Endothelial cell of umbilical vein (primary cell): ENCODE measurements around the gene APCDD1L. TPM values are rescaled to one million over a fixed set of nuclear protein-coding genes. Genes with fewer than 3 reads are reported as not detected.

ENCODE experiments used
- BruUV-seq: library from RNA; stranded (reverse); fragments of 400-500 nt; replicated peaks from 2 replicates; lab custom pipeline; 2021; lab: Mats Ljungman, UMichigan
- CTCF ChIA-PET: fragments of 300-600, 350-600 bp; sonication (Branson Sonifier 250); formaldehyde crosslinking; loops from one replicate; lab custom pipeline; 2021; ENCODE audit warnings: antibody characterized with exemption, inconsistent platforms; lab: Charles Lee
- POLR2A ChIA-PET: fragments of 300-600, 350-600 bp; sonication (Branson Sonifier 250); formaldehyde crosslinking; loops from one replicate; lab custom pipeline; 2021; ENCODE audit warnings: antibody characterized with exemption, inconsistent platforms; lab: Charles Lee
- DNase-seq: peaks from one replicate; pipeline ENCODE4 v3.0.0-alpha.2; 2011; ENCODE audit warnings: low read depth, low spot score
- FAIRE-seq: peaks from 2 replicates; lab custom pipeline; 2011; peaks lifted over from hg19 to GRCh38; lab: Jason Lieb, UNC
- H2AFZ ChIP-seq: 2 replicates; pipeline ENCODE4 v1.6.0; 2012; ENCODE audit warnings: low read depth, low read length, control low read depth, inconsistent platforms
- H3K27ac ChIP-seq: 2 replicates; pipeline ENCODE4 v1.5.1; 2011; ENCODE audit warnings: low read depth, mild to moderate bottlenecking, control low read depth, low read length, moderate library complexity; ENCODE audit not compliant: insufficient read depth
- H3K27me3 ChIP-seq, 2 experiments: 2 replicates each; pipeline versions ENCODE4 v1.6.0 to v1.6.1; 2011; ENCODE audit warnings: low read length in 2 of 2, mixed read lengths in 1 of 2; ENCODE audit not compliant: control insufficient read depth in 2 of 2, insufficient read depth in 2 of 2
- H3K36me3 ChIP-seq, 2 experiments: 2 replicates in 1 of 2; 3 replicates in 1 of 2; pipeline ENCODE4 v1.5.1; 2011; ENCODE audit warnings: low read length in 2 of 2, mild to moderate bottlenecking in 1 of 2, moderate library complexity in 1 of 2; ENCODE audit not compliant: control insufficient read depth in 2 of 2, insufficient read depth in 2 of 2; ENCODE audit errors: extremely low read depth in 1 of 2
- H3K4me1 ChIP-seq: 3 replicates; pipeline ENCODE4 v1.5.1; 2011; ENCODE audit warnings: mild to moderate bottlenecking, low read length; ENCODE audit not compliant: control insufficient read depth, insufficient read depth; ENCODE audit errors: extremely low read depth
- H3K4me2 ChIP-seq: 2 replicates; pipeline ENCODE4 v1.6.1; 2011; ENCODE audit warnings: low read length, control low read depth, mixed read lengths; ENCODE audit not compliant: insufficient read depth
- H3K4me3 ChIP-seq, 3 experiments: fragments of 200-600 bp in 1 of 3; sonication (generic), shearing (Covaris generic) in 1 of 3; replicated peaks in 1 of 3; 2 replicates each; pipeline ENCODE4 v1.5.1; 2011 to 2016; ENCODE audit warnings: control low read depth in 3 of 3, low read length in 3 of 3, mild to moderate bottlenecking in 2 of 3, inconsistent platforms in 1 of 3, low read depth in 1 of 3, moderate library complexity in 1 of 3; ENCODE audit not compliant: insufficient read depth in 1 of 3
- H3K79me2 ChIP-seq: 2 replicates; pipeline ENCODE4 v1.6.0; 2012; ENCODE audit warnings: low read length, inconsistent platforms; ENCODE audit not compliant: control insufficient read depth, insufficient read depth
- H3K9ac ChIP-seq: replicated peaks from 2 replicates; pipeline ENCODE3; 2011; ENCODE audit warnings: low read length, control low read depth; ENCODE audit not compliant: insufficient read depth; ENCODE audit errors: extremely low read depth
- H3K9me1 ChIP-seq: replicated peaks from 3 replicates; pipeline ENCODE4 v1.6.0; 2011; ENCODE audit warnings: mild to moderate bottlenecking, low read length; ENCODE audit not compliant: control insufficient read depth, insufficient read depth; ENCODE audit errors: extremely low read depth
- H3K9me3 ChIP-seq: replicated peaks from 2 replicates; pipeline ENCODE4 v1.5.1; 2012; ENCODE audit warnings: low read length, inconsistent platforms; ENCODE audit not compliant: control insufficient read depth, insufficient read depth
- H4K20me1 ChIP-seq: replicated peaks from 2 replicates; pipeline ENCODE3; 2011; ENCODE audit warnings: mild to moderate bottlenecking, low read length; ENCODE audit not compliant: control insufficient read depth, insufficient read depth; ENCODE audit errors: extremely low read depth
- EZH2 ChIP-seq: IDR thresholded peaks from 2 replicates; pipeline ENCODE4 v1.6.1; 2012; ENCODE audit warnings: borderline replicate concordance, low read depth, mild to moderate bottlenecking, moderate library complexity, low read length, inconsistent platforms; ENCODE audit not compliant: severe bottlenecking
- FOS ChIP-seq: IDR thresholded peaks from 2 replicates; pipeline ENCODE4 v1.6.1; 2011; ENCODE audit warnings: mild to moderate bottlenecking, low read length, moderate library complexity, borderline replicate concordance; ENCODE audit not compliant: insufficient read depth
- GATA2 ChIP-seq: IDR thresholded peaks from 2 replicates; pipeline ENCODE4 v1.7.0; 2011; ENCODE audit warnings: low read depth, mild to moderate bottlenecking, moderate library complexity, mixed read lengths, low read length; ENCODE audit not compliant: insufficient read length, insufficient read depth
- JUN ChIP-seq: IDR thresholded peaks from 2 replicates; pipeline ENCODE4 v1.6.1; 2011; ENCODE audit warnings: borderline replicate concordance, low read depth; ENCODE audit not compliant: insufficient read length, insufficient read depth
- MAX ChIP-seq: IDR thresholded peaks from 2 replicates; pipeline ENCODE4 v1.6.1; 2011; ENCODE audit not compliant: insufficient read depth, insufficient read length
- MYC ChIP-seq: IDR thresholded peaks from one replicate; pipeline ENCODE4 v1.6.1; 2011; ENCODE audit warnings: mild to moderate bottlenecking, low read depth, low read length
- POLR2A ChIP-seq: IDR thresholded peaks from 2 replicates; pipeline ENCODE4 v1.6.1; 2012; ENCODE audit warnings: low read depth, mild to moderate bottlenecking, control low read depth, low read length
- POLR2AphosphoS5 ChIP-seq: IDR thresholded peaks from 2 replicates; pipeline ENCODE4 v1.6.1; 2012; ENCODE audit warnings: low read depth, mild to moderate bottlenecking, control low read depth, low read length, moderate library complexity; ENCODE audit not compliant: insufficient read depth
- dilution Hi-C: fragments of 300-500 bp; cut with MboI; formaldehyde crosslinking; loops from one replicate; pipeline ENCODE4 v1.15.0; 2019; ENCODE audit warnings: low sequenced_read_pairs; ENCODE audit not compliant: extremely low pct_ligation_motif_present
- intact Hi-C: fragments of 100-400 bp; cut with micrococcal nuclease; formaldehyde crosslinking; loops from one replicate; pipeline ENCODE4 v1.10.0; 2022
- polyA plus RNA-seq, 4 experiments: library from polyadenylated mRNA; depleted of rRNA in 3 of 4; stranded (reverse) in 3 of 4; unstranded in 1 of 4; fragments of >200 nt; gene quantifications; 2 replicates each; pipeline versions ENCODE4 v1.2.1 to v1.2.3, GENCODE V29; 2011 to 2012; ENCODE audit warnings: missing spikeins in 1 of 4
- total RNA-seq: library from RNA; stranded (reverse); gene quantifications from 2 replicates; pipeline ENCODE4 v1.2.3, GENCODE V29; 2021
- TF ChIP-seq, protein P1 (sequence below), 2 donors: IDR thresholded peaks; 1 replicate in 1 of 2; 2 replicates in 1 of 2; pipeline ENCODE4 v1.5.1; 2011; ENCODE audit warnings: low read length in 2 of 2, mild to moderate bottlenecking in 2 of 2, moderate library complexity in 2 of 2, control low read depth in 1 of 2, inconsistent platforms in 1 of 2, low read depth in 1 of 2; ENCODE audit not compliant: insufficient read depth in 1 of 2; ENCODE audit errors: extremely low read depth in 1 of 2

The APCDD1L gene
- total and polyA plus RNA-seq, 2 donors (not counting 3 experiments of a cell fraction or from before 2014, with no cell fraction given): 0.17 to 1.4 TPM

- intact Hi-C loops: no loop called here
- ChIA-PET POLR2A (no interaction called here), CTCF (no interaction called here)
- BruUV-seq: no TSS peak
- dilution Hi-C loops: no loop called here
- Histone ChIP-seq H3K36me3 (no peaks in the 10 kb centered on the region), H2AFZ (peak overlapping the region; percentile 23), H3K9ac (no peak overlapping the region), H3K79me2 (no peaks in the 10 kb centered on the region), H3K4me1 (peaks cover 30% of the 10 kb centered on the region), H3K27me3 (no peaks in the 10 kb centered on the region), H3K9me1 (no peaks in the 10 kb centered on the region), H3K4me3 (no peak overlapping the region), H4K20me1 (no peaks in the 10 kb centered on the region), H3K9me3 (no peaks in the 10 kb centered on the region), H3K4me2 (no peak overlapping the region), H3K27ac (no peak overlapping the region)
- TF ChIP-seq MYC: no peak
- TF ChIP-seq, protein P1, sequence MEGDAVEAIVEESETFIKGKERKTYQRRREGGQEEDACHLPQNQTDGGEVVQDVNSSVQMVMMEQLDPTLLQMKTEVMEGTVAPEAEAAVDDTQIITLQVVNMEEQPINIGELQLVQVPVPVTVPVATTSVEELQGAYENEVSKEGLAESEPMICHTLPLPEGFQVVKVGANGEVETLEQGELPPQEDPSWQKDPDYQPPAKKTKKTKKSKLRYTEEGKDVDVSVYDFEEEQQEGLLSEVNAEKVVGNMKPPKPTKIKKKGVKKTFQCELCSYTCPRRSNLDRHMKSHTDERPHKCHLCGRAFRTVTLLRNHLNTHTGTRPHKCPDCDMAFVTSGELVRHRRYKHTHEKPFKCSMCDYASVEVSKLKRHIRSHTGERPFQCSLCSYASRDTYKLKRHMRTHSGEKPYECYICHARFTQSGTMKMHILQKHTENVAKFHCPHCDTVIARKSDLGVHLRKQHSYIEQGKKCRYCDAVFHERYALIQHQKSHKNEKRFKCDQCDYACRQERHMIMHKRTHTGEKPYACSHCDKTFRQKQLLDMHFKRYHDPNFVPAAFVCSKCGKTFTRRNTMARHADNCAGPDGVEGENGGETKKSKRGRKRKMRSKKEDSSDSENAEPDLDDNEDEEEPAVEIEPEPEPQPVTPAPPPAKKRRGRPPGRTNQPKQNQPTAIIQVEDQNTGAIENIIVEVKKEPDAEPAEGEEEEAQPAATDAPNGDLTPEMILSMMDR (IDR thresholded peaks at IDR 0.05; ENCODE audit: extremely low read depth in 1 of 2, insufficient read depth in 1 of 2, low read depth in 1 of 2, low read length in 2 of 2): no peak
- no peak for TF ChIP-seq FOS
- TF ChIP-seq POLR2A: no peak
- TF ChIP-seq JUN: no peak
- no peak for TF ChIP-seq POLR2AphosphoS5
- TF ChIP-seq MAX: no peak
- TF ChIP-seq GATA2: no peak
- TF ChIP-seq EZH2: no peak
- DNase-seq: no peak
- FAIRE-seq: no peak
Measured at GRCh38 chr20:58545565-58546415, 30.6 kb upstream of the APCDD1L start.
